A673 (cell line): ENCODE measurements around the gene RHEX. TPM values are rescaled to one million over a fixed set of nuclear protein-coding genes. Genes with fewer than 3 reads are reported as not detected.
"Not testable (repeated sequence)": the region's sequence is repeated elsewhere in the genome, so short reads cannot be mapped to it uniquely, and the experiment has no call there.

ENCODE experiments used
- BruUV-seq: library from RNA; stranded (reverse); fragments of 400-500 nt; replicated peaks from 2 replicates; lab custom pipeline; 2021; lab: Mats Ljungman, UMichigan
- CTCF ChIA-PET: fragments of 300-600 bp; sonication (Branson Sonifier 250); formaldehyde crosslinking; loops from one replicate; lab custom pipeline; 2022; ENCODE audit warnings: antibody characterized with exemption; lab: Charles Lee
- POLR2A ChIA-PET: fragments of 300-600 bp; sonication (Branson Sonifier 250); formaldehyde crosslinking; loops from one replicate; lab custom pipeline; 2022; ENCODE audit warnings: antibody characterized with exemption; ENCODE audit not compliant: low non-redundant PET; lab: Charles Lee
- DNase-seq: peaks from one replicate; pipeline ENCODE4 v3.0.0-alpha.2; 2015; ENCODE audit warnings: low spot score
- H3K27ac ChIP-seq: fragments of 200-600 bp; sonication (generic); 2 replicates; pipeline ENCODE4 v1.5.1; 2016; ENCODE audit warnings: mixed run types, low read depth, mild to moderate bottlenecking, mixed read lengths, antibody characterized with exemption, low read length; ENCODE audit not compliant: poor library complexity, severe bottlenecking
- H3K27me3 ChIP-seq: fragments of 200-600 bp; sonication (generic); replicated peaks from 2 replicates; pipeline ENCODE4 v1.6.1; 2017; ENCODE audit warnings: mixed run types, low read depth, mild to moderate bottlenecking, mixed read lengths, antibody characterized with exemption, low read length; ENCODE audit not compliant: insufficient read depth, poor library complexity
- H3K36me3 ChIP-seq: fragments of 200-600 bp; sonication (generic); 2 replicates; pipeline ENCODE4 v1.6.1; 2016; ENCODE audit warnings: mixed run types, mild to moderate bottlenecking, mixed read lengths, antibody characterized with exemption, low read length; ENCODE audit not compliant: insufficient read depth, poor library complexity, severe bottlenecking
- H3K4me1 ChIP-seq: fragments of 200-600 bp; sonication (generic); 2 replicates; pipeline ENCODE4 v1.6.1; 2017; ENCODE audit warnings: mixed run types, mild to moderate bottlenecking, mixed read lengths, antibody characterized with exemption, low read length; ENCODE audit not compliant: insufficient read depth, poor library complexity, severe bottlenecking
- H3K4me3 ChIP-seq: fragments of 200-600 bp; sonication (generic); 2 replicates; pipeline ENCODE4 v1.5.1; 2016; ENCODE audit warnings: low read depth, mixed run types, mild to moderate bottlenecking, mixed read lengths, low read length; ENCODE audit not compliant: poor library complexity, severe bottlenecking
- H3K9me3 ChIP-seq: fragments of 200-600 bp; sonication (generic); 2 replicates; pipeline ENCODE4 v1.6.1; 2016; ENCODE audit warnings: mixed run types, low read depth, mild to moderate bottlenecking, mixed read lengths, antibody characterized with exemption, low read length; ENCODE audit not compliant: poor library complexity, severe bottlenecking
- CTCF ChIP-seq: fragments of 300-800, 200-600 bp; sonication (generic); conservative IDR thresholded peaks from 2 replicates; pipeline ENCODE4 v1.5.1; 2017; ENCODE audit warnings: low read depth, mild to moderate bottlenecking, antibody characterized with exemption, low read length, moderate library complexity, mixed read lengths
- EZH2 ChIP-seq: fragments of 200-600 bp; sonication (generic); IDR thresholded peaks from 2 replicates; pipeline ENCODE4 v1.6.1; 2017; ENCODE audit warnings: borderline replicate concordance, low read depth, mild to moderate bottlenecking, mixed read lengths, antibody characterized with exemption, low read length; ENCODE audit not compliant: poor library complexity, severe bottlenecking
- intact Hi-C: fragments of 100-400 bp; cut with micrococcal nuclease; formaldehyde crosslinking; loops from one replicate; pipeline ENCODE4 v1.10.0; 2022; ENCODE audit not compliant: unreplicated experiment
- total RNA-seq: library from RNA; stranded (reverse); gene quantifications from 2 replicates; pipeline ENCODE4 v1.2.3, GENCODE V29; 2021

Gene RHEX
- total RNA-seq, 1 experiment from 2014 or later: not detected

- not testable (repeated sequence) for BruUV-seq
These were observed 2.8 kb downstream of the RHEX start for GRCh38 chr1:206055639-206056323.

GRCh38 chr1:206058289-206058926, 5.4 kb downstream of the RHEX start:
- DNase-seq, H3K4me1 ChIP-seq, H3K27ac ChIP-seq, intact Hi-C loops, H3K4me3 ChIP-seq, H3K27me3 ChIP-seq, CTCF ChIA-PET, H3K36me3 ChIP-seq, POLR2A ChIA-PET, H3K9me3 ChIP-seq, BruUV-seq: not testable (repeated sequence)

More at GRCh38 chr1:206055639-206056323, 2.8 kb downstream of the RHEX start:
- POLR2A ChIA-PET: interaction anchor here (0.7 kb wide), 1 partner anchor 50 kb away, joined by 3 read pairs; no protein-coding TSS in a partner anchor
- DNase-seq, H3K4me1 ChIP-seq, H3K4me3 ChIP-seq, H3K27ac ChIP-seq, H3K27me3 ChIP-seq, H3K9me3 ChIP-seq, CTCF ChIA-PET, intact Hi-C loops, H3K36me3 ChIP-seq: not testable (repeated sequence)

GRCh38 chr1:206058927-206059292, 5.9 kb downstream of the RHEX start:
- CTCF ChIA-PET: no interaction called here
- no TSS peak for BruUV-seq
- H3K27me3 ChIP-seq: no peaks in the 10 kb centered on the region

GRCh38 chr1:206059355-206059915, 6.5 kb downstream of the RHEX start:
- TF ChIP-seq CTCF: no peak
- TF ChIP-seq EZH2: no peak
- Histone ChIP-seq H3K4me3 (no peak overlapping the region), H3K4me1 (no peaks in the 10 kb centered on the region), H3K9me3 (no peaks in the 10 kb centered on the region), H3K27me3 (no peaks in the 10 kb centered on the region), H3K36me3 (no peaks in the 10 kb centered on the region), H3K27ac (no peak overlapping the region)
- CTCF ChIA-PET: no interaction called here
- no TSS peak for BruUV-seq
- POLR2A ChIA-PET: no interaction called here
- DNase-seq: no peak
- intact Hi-C loops: no loop called here

More at GRCh38 chr1:206058927-206059292, 5.9 kb downstream of the RHEX start:
- H3K36me3 ChIP-seq: no peaks in the 10 kb centered on the region
- intact Hi-C loops: no loop called here
- H3K27ac ChIP-seq: no peak overlapping the region
- no peak for DNase-seq
- TF ChIP-seq EZH2 (no peak), CTCF (no peak)
- H3K9me3 ChIP-seq: no peaks in the 10 kb centered on the region
- H3K4me3 ChIP-seq: no peak overlapping the region
- POLR2A ChIA-PET: no interaction called here
- H3K4me1 ChIP-seq: no peaks in the 10 kb centered on the region
